HL-60 (cell line): Measurements from ENCODE around the gene ORM2.

Source experiments
- DNase-seq, 2 experiments: peaks; one replicate each; pipeline ENCODE4 v3.0.0-alpha.2; 2010 to 2020; ENCODE audit warnings: low read depth in 1 of 2, low spot score in 1 of 2
- H3K27ac ChIP-seq: fragments of 250-450 bp; sonication (Bioruptor Pico); replicated peaks from 2 replicates; pipeline ENCODE4 v1.5.1; 2020; ENCODE audit warnings: mild to moderate bottlenecking, moderate library complexity
- H3K27me3 ChIP-seq: fragments of 250-450 bp; sonication (Bioruptor Pico); 2 replicates; pipeline ENCODE4 v1.5.1; 2021; ENCODE audit warnings: mild to moderate bottlenecking, moderate library complexity; ENCODE audit not compliant: insufficient read depth, poor library complexity, severe bottlenecking
- H3K4me3 ChIP-seq: replicated peaks from 2 replicates; pipeline ENCODE4 v1.5.1; 2011; ENCODE audit warnings: mild to moderate bottlenecking, control low read depth, low read length; ENCODE audit not compliant: insufficient read depth
- GABPA ChIP-seq: IDR thresholded peaks from 2 replicates; pipeline ENCODE4 v1.6.1; 2012; ENCODE audit warnings: low read depth
- POLR2AphosphoS5 ChIP-seq: IDR thresholded peaks from 2 replicates; pipeline ENCODE4 v1.6.1; 2012; ENCODE audit warnings: low read depth
- REST ChIP-seq: IDR thresholded peaks from 2 replicates; pipeline ENCODE4 v1.6.1; 2012; ENCODE audit warnings: low read depth; ENCODE audit not compliant: insufficient replicate concordance
- SPI1 ChIP-seq: IDR thresholded peaks from 2 replicates; pipeline ENCODE4 v1.6.1; 2012; ENCODE audit warnings: low read depth, mild to moderate bottlenecking, borderline replicate concordance
- TF ChIP-seq, protein P1 (sequence below): IDR thresholded peaks from one replicate; pipeline ENCODE4 v1.5.1; 2011; ENCODE audit warnings: low read length, control low read depth, inconsistent platforms; ENCODE audit not compliant: insufficient read depth

The ORM2 gene

GRCh38 chr9:114378883-114379282 is 49.2 kb downstream of the ORM2 start:
- no peak for DNase-seq
- H3K27me3 ChIP-seq = no peaks in the 10 kb centered on the region
- TF ChIP-seq SPI1 (no peak), POLR2AphosphoS5 (no peak), REST (no peak), GABPA (no peak)
- TF ChIP-seq, protein P1, sequence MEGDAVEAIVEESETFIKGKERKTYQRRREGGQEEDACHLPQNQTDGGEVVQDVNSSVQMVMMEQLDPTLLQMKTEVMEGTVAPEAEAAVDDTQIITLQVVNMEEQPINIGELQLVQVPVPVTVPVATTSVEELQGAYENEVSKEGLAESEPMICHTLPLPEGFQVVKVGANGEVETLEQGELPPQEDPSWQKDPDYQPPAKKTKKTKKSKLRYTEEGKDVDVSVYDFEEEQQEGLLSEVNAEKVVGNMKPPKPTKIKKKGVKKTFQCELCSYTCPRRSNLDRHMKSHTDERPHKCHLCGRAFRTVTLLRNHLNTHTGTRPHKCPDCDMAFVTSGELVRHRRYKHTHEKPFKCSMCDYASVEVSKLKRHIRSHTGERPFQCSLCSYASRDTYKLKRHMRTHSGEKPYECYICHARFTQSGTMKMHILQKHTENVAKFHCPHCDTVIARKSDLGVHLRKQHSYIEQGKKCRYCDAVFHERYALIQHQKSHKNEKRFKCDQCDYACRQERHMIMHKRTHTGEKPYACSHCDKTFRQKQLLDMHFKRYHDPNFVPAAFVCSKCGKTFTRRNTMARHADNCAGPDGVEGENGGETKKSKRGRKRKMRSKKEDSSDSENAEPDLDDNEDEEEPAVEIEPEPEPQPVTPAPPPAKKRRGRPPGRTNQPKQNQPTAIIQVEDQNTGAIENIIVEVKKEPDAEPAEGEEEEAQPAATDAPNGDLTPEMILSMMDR = no peak
- peak overlapping the region; percentile 16; the same call in 1 of the 2 replicates for H3K27ac ChIP-seq
- no peak overlapping the region for H3K4me3 ChIP-seq
